Measurements from ENCODE around the gene SPSB1. TPM values are rescaled to one million over a fixed set of nuclear protein-coding genes. Genes with fewer than 3 reads are reported as not detected.

The SPSB1 gene
- 27.6 to 29.2 TPM (median 28.0 TPM) in 5 replicates for total RNA-seq (2022; extraction: Qiagen RNA extraction; ENCODE audit: low read depth)

DNA sequence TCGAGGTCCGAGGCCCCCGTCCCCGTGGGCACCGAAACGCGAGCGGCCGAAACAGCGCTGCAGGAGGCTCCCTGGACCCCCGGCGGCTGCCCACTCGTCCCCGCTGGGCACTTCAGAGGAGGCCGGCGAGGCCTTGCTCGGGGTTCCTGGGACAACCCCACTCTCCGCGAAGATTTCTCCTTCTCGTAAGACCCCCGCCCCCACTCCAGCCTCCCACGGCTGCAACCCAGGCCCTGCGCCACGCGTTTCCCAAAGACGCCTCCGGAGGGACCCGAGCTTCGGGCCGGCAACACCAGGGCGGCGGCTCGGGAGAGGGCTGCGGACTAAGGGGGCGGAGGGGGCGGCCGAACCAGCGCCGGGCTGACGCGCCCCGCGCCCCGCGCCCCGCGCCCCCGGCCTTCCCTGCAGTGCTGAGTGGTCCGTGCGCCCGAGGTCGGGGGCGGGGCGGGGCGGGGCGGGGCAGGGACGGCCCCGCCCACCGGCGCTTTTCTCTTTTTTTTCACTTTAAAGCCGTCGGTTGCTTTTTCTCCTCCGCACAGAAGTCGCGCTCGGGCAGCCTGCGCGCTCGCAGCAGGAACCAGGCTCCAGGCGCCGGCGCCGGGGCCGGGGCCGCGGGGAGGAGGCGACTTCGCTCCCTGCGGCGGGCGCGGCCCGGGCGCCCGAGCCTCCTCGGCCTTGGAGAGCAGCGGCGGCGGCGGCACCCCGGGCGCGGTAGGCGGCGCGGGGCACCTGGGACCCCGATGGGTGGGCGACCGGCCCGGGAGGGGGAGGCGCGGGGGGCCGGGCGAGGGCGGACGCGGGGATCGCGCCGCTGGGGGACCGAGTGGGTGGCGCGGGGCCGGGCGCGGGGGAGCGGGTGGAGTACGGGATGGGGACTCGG is at the start of gene SPSB1:
TSS of gene SPSB1 (plus strand) at position 534 of the 880 bp plus-strand sequence. CDS start 62,998 bp downstream, outside the sequence.

Other genes with a start within 250 kb of the SPSB1 start
- 0.05 to 0.26 TPM (median 0.13 TPM) in 5 replicates for gene SLC2A5, start 223.3 kb upstream of the SPSB1 start, total RNA-seq (2022; extraction: Qiagen RNA extraction; ENCODE audit: low read depth)
- 4.1 to 6.6 TPM (median 5.4 TPM) in 5 replicates for gene GPR157, start 163.8 kb upstream of the SPSB1 start, total RNA-seq (2022; extraction: Qiagen RNA extraction; ENCODE audit: low read depth)
- 3.6 to 6.5 TPM (median 5.2 TPM) in 5 replicates for gene H6PD, start 58.1 kb upstream of the SPSB1 start, total RNA-seq (2022; extraction: Qiagen RNA extraction; ENCODE audit: low read depth)
- gene SLC25A33, start 246.6 kb downstream of the SPSB1 start, total RNA-seq (2022; extraction: Qiagen RNA extraction; ENCODE audit: low read depth): 3.0 to 3.5 TPM (median 3.3 TPM) in 5 replicates

Data from A549 treated with CpdA at 1 μM for 4 hours (cell line).